OCI-LY1 (cell line): ENCODE measurements around the gene CCDC9B.

Experiments used
- H2AFZ ChIP-seq: fragments of 200-600 bp; sonication (generic), shearing (Covaris generic); 2 replicates; pipeline ENCODE4 v1.6.0; 2014; ENCODE audit warnings: antibody characterized with exemption, mild to moderate bottlenecking, low read length
- H3F3A ChIP-seq: fragments of 200-600 bp; sonication (generic), shearing (Covaris generic); 2 replicates; pipeline ENCODE4 v1.6.0; 2014; ENCODE audit warnings: mild to moderate bottlenecking, antibody characterized with exemption, low read length, moderate library complexity; ENCODE audit not compliant: insufficient read depth
- H3K27ac ChIP-seq: fragments of 200-600 bp; sonication (generic); 2 replicates; pipeline ENCODE4 v1.5.1; 2014; ENCODE audit warnings: low read length, mixed run types, mild to moderate bottlenecking, low read depth; ENCODE audit not compliant: poor library complexity, severe bottlenecking
- H3K27me3 ChIP-seq: fragments of 200-600 bp; sonication (generic); 2 replicates; pipeline ENCODE4 v1.6.0; 2014; ENCODE audit warnings: antibody characterized with exemption, mild to moderate bottlenecking, low read length, moderate library complexity; ENCODE audit not compliant: insufficient read depth
- H3K36me3 ChIP-seq: fragments of 200-600 bp; sonication (generic); 2 replicates; pipeline ENCODE4 v1.6.1; 2014; ENCODE audit warnings: mild to moderate bottlenecking, antibody characterized with exemption, low read length, moderate library complexity, mixed read lengths; ENCODE audit not compliant: insufficient read depth
- H3K4me1 ChIP-seq: fragments of 200-600 bp; sonication (generic); 2 replicates; pipeline ENCODE4 v1.5.1; 2014; ENCODE audit warnings: mild to moderate bottlenecking, low read length, moderate library complexity; ENCODE audit not compliant: insufficient read depth, severe bottlenecking
- H3K4me2 ChIP-seq: fragments of 200-600 bp; sonication (generic), shearing (Covaris generic); 2 replicates; pipeline ENCODE4 v1.6.1; 2014; ENCODE audit warnings: low read length
- H3K4me3 ChIP-seq: fragments of 200-600 bp; sonication (generic); 2 replicates; pipeline ENCODE4 v1.5.1; 2014; ENCODE audit warnings: low read length, low read depth, mild to moderate bottlenecking, mixed read lengths; ENCODE audit not compliant: poor library complexity, severe bottlenecking
- H3K79me2 ChIP-seq: fragments of 200-600 bp; shearing (Covaris generic); 2 replicates; pipeline ENCODE4 v1.6.1; 2016; ENCODE audit warnings: mixed run types, low read length, mixed read lengths; ENCODE audit not compliant: insufficient read depth
- H3K9ac ChIP-seq: fragments of 200-600 bp; sonication (generic), shearing (Covaris generic); 2 replicates; pipeline ENCODE4 v1.6.1; 2014; ENCODE audit warnings: mild to moderate bottlenecking, low read length, mixed read lengths
- H3K9me2 ChIP-seq: fragments of 200-600 bp; sonication (generic), shearing (Covaris generic); 2 replicates; pipeline ENCODE4 v1.6.1; 2014; ENCODE audit warnings: low read depth, mild to moderate bottlenecking, low read length, mixed read lengths
- H3K9me3 ChIP-seq: fragments of 200-600 bp; shearing (Covaris generic); 2 replicates; pipeline ENCODE4 v1.6.1; 2014; ENCODE audit warnings: low read length, mixed read lengths
- H4K20me1 ChIP-seq: fragments of 200-600 bp; sonication (generic), shearing (Covaris generic); 2 replicates; pipeline ENCODE4 v1.6.0; 2016; ENCODE audit warnings: mild to moderate bottlenecking, low read length; ENCODE audit not compliant: insufficient read depth
- CTCF ChIP-seq: fragments of 200-600 bp; sonication (generic), shearing (Covaris generic); IDR thresholded peaks from 2 replicates; pipeline ENCODE4 v1.5.1; 2017; ENCODE audit warnings: mild to moderate bottlenecking, antibody characterized with exemption, low read length, moderate library complexity, mixed read lengths
- EZH2 ChIP-seq: fragments of 200-600 bp; sonication (generic), shearing (Covaris generic); IDR thresholded peaks from 2 replicates; pipeline ENCODE4 v1.8.0; 2017; ENCODE audit warnings: borderline replicate concordance, mixed run types, mild to moderate bottlenecking, antibody characterized with exemption, low read length, moderate library complexity, mixed read lengths

The CCDC9B gene

DNA sequence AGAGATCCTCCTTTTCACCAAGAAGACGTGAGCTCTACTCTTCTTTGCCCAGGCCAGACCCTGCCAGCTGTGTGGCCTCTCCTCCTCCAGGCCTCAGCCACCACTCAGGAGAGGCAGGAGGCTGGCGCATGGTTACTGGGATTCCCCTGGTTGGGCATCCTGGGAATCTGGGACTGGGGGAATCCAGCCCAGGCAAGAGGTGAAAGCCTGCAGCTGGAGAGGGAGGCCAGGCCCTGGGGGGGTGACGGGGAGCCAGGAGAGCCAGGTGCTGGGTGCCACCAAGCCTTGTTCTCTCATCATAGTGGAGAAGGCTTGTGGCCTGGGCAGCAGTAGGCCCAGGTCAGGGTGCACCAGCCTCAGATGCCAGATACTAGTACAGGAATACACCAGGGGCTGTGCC, 6.2 kb downstream of the CCDC9B start:
- Histone ChIP-seq H3K4me1 (peaks cover 14% of the 10 kb centered on the region), H4K20me1 (no peaks in the 10 kb centered on the region), H2AFZ (no peak overlapping the region), H3F3A (no peaks in the 10 kb centered on the region), H3K9me3 (no peaks in the 10 kb centered on the region), H3K9ac (no peak overlapping the region), H3K4me2 (no peak overlapping the region), H3K36me3 (no peaks in the 10 kb centered on the region), H3K27ac (no peak overlapping the region), H3K9me2 (no peaks in the 10 kb centered on the region), H3K27me3 (no peaks in the 10 kb centered on the region), H3K79me2 (no peaks in the 10 kb centered on the region), H3K4me3 (no peak overlapping the region)
- TF ChIP-seq EZH2 = no peak
- no peak for TF ChIP-seq CTCF

- Histone ChIP-seq H4K20me1 (no peaks in the 10 kb centered on the region), H3K36me3 (no peaks in the 10 kb centered on the region), H3K79me2 (no peaks in the 10 kb centered on the region), H3K27ac (no peak overlapping the region), H3K4me2 (no peak overlapping the region), H3K9me2 (no peaks in the 10 kb centered on the region), H3K9ac (no peak overlapping the region), H2AFZ (no peak overlapping the region), H3K4me1 (peaks cover 14% of the 10 kb centered on the region), H3K9me3 (no peaks in the 10 kb centered on the region), H3K27me3 (no peaks in the 10 kb centered on the region), H3K4me3 (no peak overlapping the region), H3F3A (no peaks in the 10 kb centered on the region)
- TF ChIP-seq EZH2 (no peak), CTCF (no peak)
These were observed 6.7 kb downstream of the CCDC9B start for GRCh38 chr15:40333922-40334492.

DNA sequence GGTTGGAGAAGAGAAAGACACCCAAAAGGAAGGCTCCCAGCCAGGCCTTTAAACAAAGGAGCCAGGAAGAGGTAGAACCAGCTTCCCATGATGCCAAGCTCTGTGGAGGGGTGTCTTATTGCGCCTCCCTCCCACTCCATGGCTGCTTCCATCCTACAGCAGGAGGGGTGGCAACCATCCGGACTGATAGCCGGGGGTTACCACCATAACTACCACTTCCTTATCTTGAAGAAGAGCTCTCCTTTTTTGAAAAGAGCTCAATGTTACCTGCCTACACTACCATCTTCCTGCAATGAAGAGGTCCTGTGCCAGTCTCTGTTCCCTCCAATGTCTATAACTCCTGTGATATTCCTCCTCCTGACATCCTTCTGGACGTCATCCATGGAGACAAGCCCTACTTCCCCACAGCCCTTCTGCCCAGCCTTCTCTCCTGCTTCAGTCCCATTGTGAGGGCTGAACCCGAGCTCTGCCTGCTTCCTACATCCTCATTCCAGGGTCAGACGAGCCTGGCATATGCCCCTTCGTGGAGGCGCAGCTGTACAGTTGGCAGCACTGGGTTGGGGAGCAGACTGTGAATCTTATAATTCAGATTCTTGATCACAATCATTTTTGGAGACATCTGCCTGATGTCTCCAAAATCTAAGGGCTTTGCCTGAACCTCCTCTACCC, 8.5 kb downstream of the CCDC9B start:
- H3K9me3 ChIP-seq = no peaks in the 10 kb centered on the region
- H3K9ac ChIP-seq = no peak overlapping the region
- H3K4me1 ChIP-seq = peaks cover 14% of the 10 kb centered on the region
- H3K36me3 ChIP-seq = no peaks in the 10 kb centered on the region
- H3F3A ChIP-seq = no peaks in the 10 kb centered on the region
- H3K9me2 ChIP-seq = no peaks in the 10 kb centered on the region
- H3K79me2 ChIP-seq = no peaks in the 10 kb centered on the region
- no peak overlapping the region for H2AFZ ChIP-seq
- TF ChIP-seq CTCF (no peak), EZH2 (no peak)
- no peak overlapping the region for H3K4me3 ChIP-seq
- no peak overlapping the region for H3K27ac ChIP-seq
- H3K27me3 ChIP-seq = no peaks in the 10 kb centered on the region
- no peaks in the 10 kb centered on the region for H4K20me1 ChIP-seq
- H3K4me2 ChIP-seq = no peak overlapping the region
